WERI-Rb-1 (cell line): ENCODE results near the gene ECHDC3.

Experiments
- DNase-seq: peaks from one replicate; pipeline ENCODE4 v3.0.0-alpha.2; 2020
- H3K27ac ChIP-seq: fragments of 250-450 bp; sonication (Bioruptor Pico); 2 replicates; pipeline ENCODE4 v1.5.1; 2020; ENCODE audit warnings: mild to moderate bottlenecking, moderate library complexity
- H3K27me3 ChIP-seq: fragments of 250-450 bp; sonication (Bioruptor Pico); 2 replicates; pipeline ENCODE4 v1.5.1; 2021; ENCODE audit warnings: mild to moderate bottlenecking, low read depth, moderate library complexity; ENCODE audit not compliant: insufficient read depth, severe bottlenecking
- H3K36me3 ChIP-seq: fragments of 250-450 bp; sonication (Bioruptor Pico); 2 replicates; pipeline ENCODE4 v1.5.1; 2020; ENCODE audit warnings: mild to moderate bottlenecking, moderate library complexity
- H3K4me3 ChIP-seq: 2 replicates; pipeline ENCODE4 v1.5.1; 2011; ENCODE audit warnings: low read depth, mild to moderate bottlenecking, control low read depth, low read length
- H3K9me3 ChIP-seq: fragments of 250-450 bp; sonication (Bioruptor Pico); 2 replicates; pipeline ENCODE4 v1.5.1; 2021; ENCODE audit warnings: mild to moderate bottlenecking, moderate library complexity; ENCODE audit not compliant: severe bottlenecking
- CTCF ChIP-seq: IDR thresholded peaks from 2 replicates; pipeline ENCODE4 v1.5.1; 2011; ENCODE audit warnings: low read depth, mild to moderate bottlenecking, control low read depth, inconsistent platforms, low read length

The ECHDC3 gene

GRCh38 chr10:11773761-11774441, 31.7 kb downstream of the ECHDC3 start:
- Histone ChIP-seq H3K9me3 (no peaks in the 10 kb centered on the region), H3K27me3 (no peaks in the 10 kb centered on the region), H3K27ac (no peak overlapping the region), H3K4me3 (no peak overlapping the region), H3K36me3 (no peaks in the 10 kb centered on the region)
- DNase-seq: no peak
- TF ChIP-seq CTCF: no peak

GRCh38 chr10:11775412-11775811, 33.2 kb downstream of the ECHDC3 start:
- no peak overlapping the region for H3K4me3 ChIP-seq
- DNase-seq: no peak
- TF ChIP-seq CTCF: no peak
- H3K36me3 ChIP-seq: no peaks in the 10 kb centered on the region
- peak overlapping the region; percentile 20; the same call in 1 of the 2 replicates for H3K27ac ChIP-seq
- H3K9me3 ChIP-seq: no peaks in the 10 kb centered on the region
- H3K27me3 ChIP-seq: no peaks in the 10 kb centered on the region

- no peak overlapping the region for H3K4me3 ChIP-seq
- H3K27ac ChIP-seq: no peak overlapping the region
- no peak for TF ChIP-seq CTCF
- no peaks in the 10 kb centered on the region for H3K9me3 ChIP-seq
- DNase-seq: no peak
- no peaks in the 10 kb centered on the region for H3K36me3 ChIP-seq
- no peaks in the 10 kb centered on the region for H3K27me3 ChIP-seq
Measured at GRCh38 chr10:11776080-11776479, 33.9 kb downstream of the ECHDC3 start.

- no peak for DNase-seq
- no peak for TF ChIP-seq CTCF
- H3K36me3 ChIP-seq: no peaks in the 10 kb centered on the region
Measured at GRCh38 chr10:11781114-11781513, 38.9 kb downstream of the ECHDC3 start.

GRCh38 chr10:11782793-11783557, 40.8 kb downstream of the ECHDC3 start:
- TF ChIP-seq CTCF: peak; percentile 24
- H3K27me3 ChIP-seq: no peaks in the 10 kb centered on the region
- H3K36me3 ChIP-seq: no peaks in the 10 kb centered on the region
- H3K9me3 ChIP-seq: no peaks in the 10 kb centered on the region
- DNase-seq: no peak
- no peak overlapping the region for H3K27ac ChIP-seq
- no peak overlapping the region for H3K4me3 ChIP-seq

More at GRCh38 chr10:11781114-11781513, 38.9 kb downstream of the ECHDC3 start:
- Histone ChIP-seq H3K9me3 (no peaks in the 10 kb centered on the region), H3K4me3 (no peak overlapping the region), H3K27ac (no peak overlapping the region), H3K27me3 (no peaks in the 10 kb centered on the region)
